Measurements from ENCODE around the gene TRAPPC11. TPM values are rescaled to one million over a fixed set of nuclear protein-coding genes. Genes with fewer than 3 reads are reported as not detected.

The TRAPPC11 gene
- total RNA-seq, 1 experiment from 2014 or later = 32.2 TPM

- H3K27ac Mint-ChIP-seq = no peak overlapping the region
- Histone ChIP-seq H3K4me2 (ENCODE audit: insufficient read depth, insufficient read length, low read length) (no peak overlapping the region), H2AFZ (ENCODE audit: low read length) (no peak overlapping the region), H2AK5ac (ENCODE audit: insufficient read length, low read length) (no peak overlapping the region), H3T11ph (ENCODE audit: low read length) (no peak overlapping the region), H3K56ac (ENCODE audit: insufficient read length, low read depth, low read length) (no peak overlapping the region), H3K18ac (ENCODE audit: insufficient read length, low read depth, low read length) (no peak overlapping the region), H2BK12ac (ENCODE audit: insufficient read length, low read depth, low read length) (no peak overlapping the region), H2BK20ac (ENCODE audit: low read depth, low read length, poor library complexity, severe bottlenecking) (no peak overlapping the region), H3K14ac (ENCODE audit: insufficient read depth, low read length) (no peak overlapping the region), H2BK120ac (ENCODE audit: low read depth, low read length, poor library complexity, severe bottlenecking) (no peak overlapping the region), H3K27ac (ENCODE audit: insufficient read length, low read depth, low read length) (no peak overlapping the region), H3K9ac (ENCODE audit: extremely low read depth, insufficient read length, low read length) (no peak overlapping the region), H3K4me1 (ENCODE audit: insufficient read depth, low read length) (no peaks in the 10 kb centered on the region), H3K79me1 (ENCODE audit: insufficient read depth, low read depth, low read length, poor library complexity, severe bottlenecking) (no peaks in the 10 kb centered on the region), H3K9me3 (ENCODE audit: control insufficient read depth, low read depth, low read length) (no peaks in the 10 kb centered on the region), H4K91ac (ENCODE audit: insufficient read length, low read depth, low read length) (no peak overlapping the region), H2BK5ac (ENCODE audit: insufficient read length, low read length) (no peak overlapping the region), H3K23me2 (ENCODE audit: insufficient read length, low read depth, low read length, poor library complexity, severe bottlenecking) (no peaks in the 10 kb centered on the region), H3K79me2 (ENCODE audit: insufficient read depth, low read length) (no peaks in the 10 kb centered on the region), H4K8ac (replicated peaks; ENCODE audit: insufficient read length, low read depth, low read length) (no peak overlapping the region), H3K4ac (ENCODE audit: low read depth, low read length) (no peak overlapping the region), H3K23ac (ENCODE audit: insufficient read length, low read depth, low read length) (no peak overlapping the region), H2BK15ac (ENCODE audit: low read depth, low read length) (no peak overlapping the region), H3K27me3 (ENCODE audit: insufficient read depth, low read length) (no peaks in the 10 kb centered on the region), H4K5ac (ENCODE audit: insufficient read length, low read depth, low read length) (no peak overlapping the region), H4K20me1 (ENCODE audit: control insufficient read depth, insufficient read depth, insufficient read length) (no peaks in the 10 kb centered on the region)
- H3K27me3 Mint-ChIP-seq (ENCODE audit: low read depth) = peaks cover 15% of the 10 kb centered on the region
- DNase-seq = no peak
- no peak for TF ChIP-seq CTCF (conservative IDR thresholded peaks at IDR 0.05)
- no CpG with 5 or more reads among the region's 5 CpGs for WGBS (ENCODE audit: extremely low coverage, insufficient read length, low lambda C conversion rate)
- H3K36me3 Mint-ChIP-seq (ENCODE audit: insufficient read depth in 1 of 3, low read depth in 3 of 3) = peaks cover 0 to 2% (median 0%) of the 10 kb centered on the region in 3 experiments; a peak in 1 of 7 replicates
- 0 out of 4 replicates have a peak, but pooled peaks cover 1 to 3% of the 10 kb centered on the region in 2 experiments for H3K4me1 Mint-ChIP-seq
- H3K9me3 Mint-ChIP-seq = 0 out of 5 replicates have a peak, but pooled peaks cover 0 to 2% of the 10 kb centered on the region in 2 experiments
- no peak overlapping the region for H3K4me3 Mint-ChIP-seq
Measured at GRCh38 chr4:183729069-183729406, 69.9 kb downstream of the TRAPPC11 start.

All from H9 (cell line).